OCI-LY7 (cell line): ENCODE results near the gene MAP2K7. TPM values are rescaled to one million over a fixed set of nuclear protein-coding genes. Genes with fewer than 3 reads are reported as not detected.

ENCODE experiments used
- BruUV-seq: library from RNA; stranded (reverse); fragments of 400-500 nt; replicated peaks from 2 replicates; lab custom pipeline; 2021; lab: Mats Ljungman, UMichigan
- CTCF ChIA-PET: fragments of 300-600 bp; sonication (Branson Sonifier 250); formaldehyde crosslinking; loops from one replicate; lab custom pipeline; 2022; ENCODE audit warnings: antibody characterized with exemption; ENCODE audit not compliant: unreplicated experiment; lab: Charles Lee
- POLR2A ChIA-PET: fragments of 300-600 bp; sonication (Branson Sonifier 250); formaldehyde crosslinking; loops from one replicate; lab custom pipeline; 2022; ENCODE audit warnings: antibody characterized with exemption; lab: Charles Lee
- DNase-seq: peaks from one replicate; pipeline ENCODE4 v3.0.0-alpha.2; 2015; ENCODE audit warnings: low spot score
- H2AFZ ChIP-seq: fragments of 200-600 bp; sonication (generic), shearing (Covaris generic); 2 replicates; pipeline ENCODE4 v1.6.1; 2014; ENCODE audit warnings: mild to moderate bottlenecking, antibody characterized with exemption, low read length, moderate library complexity
- H3K27ac ChIP-seq: fragments of 200-600 bp; sonication (generic); 2 replicates; pipeline ENCODE4 v1.5.1; 2014; ENCODE audit warnings: mixed run types, low read depth, mild to moderate bottlenecking, moderate library complexity, low read length, inconsistent platforms; ENCODE audit not compliant: poor library complexity, severe bottlenecking
- H3K36me3 ChIP-seq: fragments of 200-600 bp; sonication (generic); 2 replicates; pipeline ENCODE4 v1.6.1; 2014; ENCODE audit warnings: mild to moderate bottlenecking, antibody characterized with exemption, low read length, moderate library complexity, mixed read lengths; ENCODE audit not compliant: insufficient read depth
- H3K4me1 ChIP-seq: fragments of 200-600 bp; sonication (generic); 2 replicates; pipeline ENCODE4 v1.5.1; 2014; ENCODE audit warnings: mild to moderate bottlenecking, low read length; ENCODE audit not compliant: insufficient read depth, poor library complexity, severe bottlenecking
- H3K4me2 ChIP-seq: fragments of 200-600 bp; sonication (generic); 2 replicates; pipeline ENCODE4 v1.6.1; 2014; ENCODE audit warnings: mild to moderate bottlenecking, low read length
- H3K4me3 ChIP-seq: fragments of 200-600 bp; sonication (generic); 2 replicates; pipeline ENCODE4 v1.5.1; 2014; ENCODE audit warnings: mild to moderate bottlenecking, low read depth, low read length; ENCODE audit not compliant: poor library complexity, severe bottlenecking
- H3K79me2 ChIP-seq: fragments of 200-600 bp; sonication (generic); 2 replicates; pipeline ENCODE4 v1.6.1; 2016; ENCODE audit warnings: low read depth, mild to moderate bottlenecking, low read length, moderate library complexity, mixed read lengths; ENCODE audit not compliant: insufficient read depth
- H3K9me2 ChIP-seq: fragments of 200-600 bp; sonication (generic); 2 replicates; pipeline ENCODE4 v1.6.1; 2016; ENCODE audit warnings: mild to moderate bottlenecking, low read length, mixed read lengths; ENCODE audit not compliant: insufficient read depth
- H3K9me3 ChIP-seq: fragments of 200-600 bp; sonication (generic); 2 replicates; pipeline ENCODE4 v1.6.1; 2014; ENCODE audit warnings: mild to moderate bottlenecking, mixed run types, low read length, mixed read lengths
- H4K20me1 ChIP-seq: fragments of 200-600 bp; sonication (generic); 2 replicates; pipeline ENCODE4 v1.6.1; 2014; ENCODE audit warnings: mild to moderate bottlenecking, antibody characterized with exemption, low read length, moderate library complexity, mixed read lengths; ENCODE audit not compliant: insufficient read depth
- EZH2phosphoT487 ChIP-seq: fragments of 200-600 bp; sonication (generic); IDR thresholded peaks from 2 replicates; pipeline ENCODE4 v1.6.1; 2018; ENCODE audit warnings: low read depth, borderline replicate concordance, mild to moderate bottlenecking, mixed run types, antibody characterized with exemption, low read length, moderate library complexity, mixed read lengths
- intact Hi-C: fragments of 100-400 bp; cut with micrococcal nuclease; formaldehyde crosslinking; loops from one replicate; pipeline ENCODE4 v1.10.0; 2022; ENCODE audit not compliant: unreplicated experiment
- total RNA-seq, 2 experiments: library from RNA; depleted of rRNA in 1 of 2; stranded (reverse); fragments of >200 nt in 1 of 2; shearing (Covaris generic) in 1 of 2; gene quantifications; 2 replicates each; pipeline ENCODE4 v1.2.3, GENCODE V29; 2014 to 2022
- TF ChIP-seq, protein P1 (sequence below): fragments of 200-600 bp; sonication (generic); conservative IDR thresholded peaks from 2 replicates; pipeline ENCODE4 v1.5.1; 2014; ENCODE audit warnings: mild to moderate bottlenecking, antibody characterized with exemption, low read length, moderate library complexity, mixed read lengths

MAP2K7 gene
- total RNA-seq, 2 experiments from 2014 or later = 23.2 to 44.5 TPM

DNA sequence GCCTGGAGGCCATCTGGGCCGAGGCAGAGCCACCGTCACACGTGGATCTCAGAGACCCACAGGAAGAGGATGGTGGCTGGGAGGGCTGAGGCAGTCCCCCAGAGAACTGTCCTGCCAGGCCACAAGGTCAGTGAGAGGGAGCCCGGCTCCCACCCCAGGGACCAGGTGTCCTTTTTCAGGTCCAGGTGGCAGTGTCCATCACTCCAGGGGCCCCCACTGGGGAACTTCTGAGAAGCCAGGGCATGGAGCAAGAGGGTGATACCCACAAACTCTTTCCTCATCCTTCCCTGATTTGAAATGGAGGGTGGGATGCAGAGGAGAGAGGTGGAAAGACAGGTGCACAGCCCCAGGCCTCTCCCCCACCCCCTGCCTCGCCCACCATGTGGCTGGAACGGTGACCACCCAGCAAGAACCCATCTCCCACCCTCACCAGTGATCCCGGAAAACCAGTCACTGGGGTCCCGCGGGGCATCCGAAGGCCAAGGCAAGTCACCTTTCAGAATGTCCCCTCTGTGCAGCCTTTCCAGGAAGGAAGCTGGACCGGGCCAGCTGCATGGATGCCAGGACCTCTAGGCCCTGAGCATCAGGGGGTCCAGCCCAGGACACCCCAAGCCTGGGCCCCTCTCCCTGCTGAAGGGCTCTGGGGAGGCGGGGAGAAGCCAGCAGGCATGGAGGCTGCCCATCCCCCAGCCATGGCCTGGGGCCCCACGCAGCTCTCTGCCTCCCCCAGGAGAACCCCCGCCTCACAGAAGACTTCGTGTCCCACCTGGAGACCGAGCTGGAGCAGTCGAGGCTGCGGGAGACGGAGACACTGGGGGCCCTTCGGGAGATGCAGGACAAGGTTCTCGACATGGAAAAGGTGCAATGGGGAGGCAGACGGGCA, 43.6 kb upstream of the MAP2K7 start:
- H2AFZ ChIP-seq = no peak overlapping the region
- H3K27ac ChIP-seq = no peak overlapping the region
- intact Hi-C loops = no loop called here
- ChIA-PET CTCF (no interaction called here), POLR2A (interaction anchor here (0.6 kb wide), 1 partner anchor 654 kb away, joined by 3 read pairs; no protein-coding TSS in a partner anchor)
- H4K20me1 ChIP-seq = no peaks in the 10 kb centered on the region
- BruUV-seq = no TSS peak
- H3K4me2 ChIP-seq = no peak overlapping the region
- H3K79me2 ChIP-seq = no peaks in the 10 kb centered on the region
- no peak overlapping the region for H3K4me3 ChIP-seq
- peaks cover 17% of the 10 kb centered on the region for H3K4me1 ChIP-seq
- H3K36me3 ChIP-seq = no peaks in the 10 kb centered on the region
- DNase-seq = no peak
- no peaks in the 10 kb centered on the region for H3K9me2 ChIP-seq
- no peaks in the 10 kb centered on the region for H3K9me3 ChIP-seq
- TF ChIP-seq EZH2phosphoT487 = no peak
- TF ChIP-seq, protein P1, sequence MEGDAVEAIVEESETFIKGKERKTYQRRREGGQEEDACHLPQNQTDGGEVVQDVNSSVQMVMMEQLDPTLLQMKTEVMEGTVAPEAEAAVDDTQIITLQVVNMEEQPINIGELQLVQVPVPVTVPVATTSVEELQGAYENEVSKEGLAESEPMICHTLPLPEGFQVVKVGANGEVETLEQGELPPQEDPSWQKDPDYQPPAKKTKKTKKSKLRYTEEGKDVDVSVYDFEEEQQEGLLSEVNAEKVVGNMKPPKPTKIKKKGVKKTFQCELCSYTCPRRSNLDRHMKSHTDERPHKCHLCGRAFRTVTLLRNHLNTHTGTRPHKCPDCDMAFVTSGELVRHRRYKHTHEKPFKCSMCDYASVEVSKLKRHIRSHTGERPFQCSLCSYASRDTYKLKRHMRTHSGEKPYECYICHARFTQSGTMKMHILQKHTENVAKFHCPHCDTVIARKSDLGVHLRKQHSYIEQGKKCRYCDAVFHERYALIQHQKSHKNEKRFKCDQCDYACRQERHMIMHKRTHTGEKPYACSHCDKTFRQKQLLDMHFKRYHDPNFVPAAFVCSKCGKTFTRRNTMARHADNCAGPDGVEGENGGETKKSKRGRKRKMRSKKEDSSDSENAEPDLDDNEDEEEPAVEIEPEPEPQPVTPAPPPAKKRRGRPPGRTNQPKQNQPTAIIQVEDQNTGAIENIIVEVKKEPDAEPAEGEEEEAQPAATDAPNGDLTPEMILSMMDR = no peak

DNA sequence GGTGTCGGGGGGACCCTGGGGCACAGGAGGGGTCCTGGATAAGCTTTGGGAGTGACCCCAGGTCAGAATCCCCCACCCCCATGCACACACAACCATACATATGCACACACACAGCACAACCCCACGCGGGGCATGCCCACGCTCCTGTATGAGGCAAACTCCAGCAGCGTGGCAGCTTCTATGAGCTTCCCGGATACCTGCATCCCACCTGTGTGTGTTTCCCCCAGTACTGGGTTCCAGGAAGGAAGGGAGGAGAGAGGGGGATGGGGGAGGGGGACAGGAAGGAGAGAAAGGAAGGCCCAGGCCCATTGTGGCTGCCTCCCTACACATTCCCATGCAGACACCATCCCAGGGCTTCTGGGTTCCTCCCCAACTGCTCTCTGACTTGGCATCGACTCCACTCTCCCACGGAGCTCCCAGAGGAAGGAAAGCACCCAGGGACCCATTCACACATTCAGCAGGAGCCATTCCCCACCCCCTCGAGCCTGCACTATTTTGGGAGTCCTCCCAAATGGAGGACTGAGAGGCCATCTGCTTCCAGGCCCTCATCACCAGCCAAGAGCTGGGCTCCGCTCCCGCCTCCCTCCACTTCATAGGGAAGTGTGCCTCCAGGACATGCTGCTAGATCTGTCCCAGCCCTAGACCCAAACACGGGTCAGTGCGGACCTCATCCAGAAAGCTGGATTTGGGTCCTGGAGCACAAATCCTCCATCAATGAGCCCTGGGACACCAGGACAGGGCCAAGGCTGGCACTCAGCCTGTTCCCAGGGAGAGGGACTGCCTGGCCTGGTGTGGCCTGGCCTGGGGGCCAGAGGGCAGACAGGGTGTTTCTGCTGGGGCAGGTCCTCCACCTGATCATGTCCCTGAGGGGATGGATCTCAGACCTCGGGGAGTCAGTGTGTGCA, 42.7 kb upstream of the MAP2K7 start:
- Histone ChIP-seq H3K4me3 (no peak overlapping the region), H3K4me1 (peaks cover 17% of the 10 kb centered on the region), H3K9me2 (no peaks in the 10 kb centered on the region), H4K20me1 (no peaks in the 10 kb centered on the region), H3K4me2 (no peak overlapping the region), H3K79me2 (no peaks in the 10 kb centered on the region), H3K36me3 (no peaks in the 10 kb centered on the region), H3K27ac (no peak overlapping the region), H2AFZ (no peak overlapping the region), H3K9me3 (no peaks in the 10 kb centered on the region)
- no peak for TF ChIP-seq EZH2phosphoT487
- TF ChIP-seq, protein P1 = no peak
- DNase-seq = no peak
- ChIA-PET CTCF (no interaction called here), POLR2A (interaction anchor here (0.6 kb wide), 1 partner anchor 653 kb away, joined by 3 read pairs; no protein-coding TSS in a partner anchor)
- BruUV-seq = no TSS peak
- intact Hi-C loops = no loop called here
